Progenitor cell of endocrine pancreas (in vitro differentiated cells): Measurements from ENCODE around the gene PPP1R16B. TPM values are rescaled to one million over a fixed set of nuclear protein-coding genes. Genes with fewer than 3 reads are reported as not detected.
"Not testable (repeated sequence)": the region's sequence is repeated elsewhere in the genome, so short reads cannot be mapped to it uniquely, and the experiment has no call there.

Source experiments
- DNase-seq: peaks from one replicate; pipeline ENCODE4 v3.0.0; 2021; ENCODE audit warnings: low spot score; ENCODE audit not compliant: unreplicated experiment
- H3K27ac Mint-ChIP-seq: 2 replicates; pipeline ENCODE4 v1.8.0; 2021; ENCODE audit warnings: mild to moderate bottlenecking, moderate library complexity, mixed read lengths
- H3K27me3 Mint-ChIP-seq: 2 replicates; pipeline ENCODE4 v1.8.0; 2021; ENCODE audit warnings: mixed read lengths
- H3K36me3 Mint-ChIP-seq: 2 replicates; pipeline ENCODE4 v1.8.0; 2022; ENCODE audit warnings: mixed read lengths; ENCODE audit not compliant: insufficient read depth
- H3K4me1 Mint-ChIP-seq: 2 replicates; pipeline ENCODE4 v1.8.0; 2021; ENCODE audit warnings: low read depth, mixed read lengths
- H3K4me3 Mint-ChIP-seq: 2 replicates; pipeline ENCODE4 v1.8.0; 2021; ENCODE audit warnings: low read depth, mild to moderate bottlenecking, moderate library complexity, mixed read lengths
- H3K9me3 Mint-ChIP-seq: 2 replicates; pipeline ENCODE4 v1.8.0; 2021; ENCODE audit warnings: low read depth, mixed read lengths
- total RNA-seq: library from RNA; stranded (reverse); gene quantifications from 2 replicates; pipeline ENCODE4 v1.2.1, GENCODE V29; 2021
- TF ChIP-seq, protein P1 (sequence below): fragments of 200-600 bp; sonication (generic); IDR thresholded peaks from one replicate; pipeline ENCODE4 v1.5.0; 2021; ENCODE audit warnings: antibody characterized with exemption, mild to moderate bottlenecking; ENCODE audit not compliant: unreplicated experiment

PPP1R16B gene
- total RNA-seq, 1 donor from 2014 or later: not detected

DNA sequence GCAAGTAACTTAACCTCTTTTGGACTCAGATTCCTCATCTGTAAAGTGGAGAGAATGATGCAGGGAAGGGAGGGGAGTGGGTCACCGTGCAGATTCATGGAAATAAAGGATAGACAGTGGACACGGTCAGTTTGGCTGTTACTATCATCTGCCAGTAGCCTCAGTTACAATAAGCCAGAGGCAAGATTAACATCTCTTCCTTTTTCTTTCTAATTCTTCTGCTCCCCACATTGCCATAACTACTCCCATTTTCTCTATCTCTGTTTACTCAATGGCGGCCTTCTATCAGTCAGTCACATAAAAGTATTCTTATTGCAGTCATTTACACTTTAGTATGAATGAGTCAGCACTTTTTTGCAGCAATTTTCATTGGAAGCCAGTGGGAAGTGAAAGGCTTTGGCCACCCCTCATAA is 49.2 kb downstream of the PPP1R16B start:
- TF ChIP-seq, protein P1, sequence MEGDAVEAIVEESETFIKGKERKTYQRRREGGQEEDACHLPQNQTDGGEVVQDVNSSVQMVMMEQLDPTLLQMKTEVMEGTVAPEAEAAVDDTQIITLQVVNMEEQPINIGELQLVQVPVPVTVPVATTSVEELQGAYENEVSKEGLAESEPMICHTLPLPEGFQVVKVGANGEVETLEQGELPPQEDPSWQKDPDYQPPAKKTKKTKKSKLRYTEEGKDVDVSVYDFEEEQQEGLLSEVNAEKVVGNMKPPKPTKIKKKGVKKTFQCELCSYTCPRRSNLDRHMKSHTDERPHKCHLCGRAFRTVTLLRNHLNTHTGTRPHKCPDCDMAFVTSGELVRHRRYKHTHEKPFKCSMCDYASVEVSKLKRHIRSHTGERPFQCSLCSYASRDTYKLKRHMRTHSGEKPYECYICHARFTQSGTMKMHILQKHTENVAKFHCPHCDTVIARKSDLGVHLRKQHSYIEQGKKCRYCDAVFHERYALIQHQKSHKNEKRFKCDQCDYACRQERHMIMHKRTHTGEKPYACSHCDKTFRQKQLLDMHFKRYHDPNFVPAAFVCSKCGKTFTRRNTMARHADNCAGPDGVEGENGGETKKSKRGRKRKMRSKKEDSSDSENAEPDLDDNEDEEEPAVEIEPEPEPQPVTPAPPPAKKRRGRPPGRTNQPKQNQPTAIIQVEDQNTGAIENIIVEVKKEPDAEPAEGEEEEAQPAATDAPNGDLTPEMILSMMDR: no peak
- no peak overlapping the region for H3K27ac Mint-ChIP-seq
- H3K36me3 Mint-ChIP-seq: no peaks in the 10 kb centered on the region
- H3K9me3 Mint-ChIP-seq: no peaks in the 10 kb centered on the region
- peaks cover 3% of the 10 kb centered on the region for H3K27me3 Mint-ChIP-seq
- DNase-seq: no peak
- H3K4me1 Mint-ChIP-seq: no peaks in the 10 kb centered on the region
- no peak overlapping the region for H3K4me3 Mint-ChIP-seq

DNA sequence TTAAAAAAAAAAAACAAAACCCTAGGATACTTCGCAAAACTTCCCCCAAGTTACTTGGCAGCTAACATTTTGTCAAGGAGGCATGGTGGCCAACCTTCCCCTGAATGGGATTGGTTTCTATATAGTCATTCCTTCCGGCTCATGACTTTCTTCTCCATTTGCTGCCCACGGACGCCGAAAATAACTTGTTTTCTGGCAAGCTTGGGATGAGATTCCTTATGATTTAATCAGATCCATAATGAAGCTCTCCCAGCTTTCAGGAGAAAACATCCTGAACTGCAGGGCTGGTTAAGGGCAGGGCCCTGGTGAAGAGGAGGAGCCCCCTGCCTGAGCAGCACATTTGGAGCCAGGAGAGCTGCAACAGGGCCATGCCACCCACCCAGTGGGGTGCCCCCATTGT is 49.9 kb downstream of the PPP1R16B start:
- H3K27ac Mint-ChIP-seq: no peak overlapping the region
- no peaks in the 10 kb centered on the region for H3K4me1 Mint-ChIP-seq
- no peaks in the 10 kb centered on the region for H3K36me3 Mint-ChIP-seq
- DNase-seq: no peak
- H3K27me3 Mint-ChIP-seq: peaks cover 3% of the 10 kb centered on the region
- no peak overlapping the region for H3K4me3 Mint-ChIP-seq
- H3K9me3 Mint-ChIP-seq: no peaks in the 10 kb centered on the region
- TF ChIP-seq, protein P1: no peak

DNA sequence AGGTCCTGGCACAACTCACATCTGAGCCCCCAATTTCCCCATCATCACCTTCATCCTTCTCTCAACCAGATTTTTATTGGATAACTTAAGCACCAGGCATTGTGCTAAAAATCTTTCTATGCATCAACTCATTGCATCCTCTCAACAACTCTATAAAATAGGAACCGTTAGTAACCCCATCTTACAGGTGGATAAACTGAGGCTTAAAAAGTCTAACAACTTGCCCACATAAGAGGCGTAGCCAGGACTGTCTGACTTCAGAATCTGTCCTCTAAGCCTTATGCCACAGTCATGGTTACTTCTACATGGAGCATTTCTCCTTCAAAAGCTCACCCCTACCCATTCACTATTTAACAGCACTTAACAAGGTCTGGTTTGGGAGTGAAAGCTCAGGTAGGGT is 51.1 kb downstream of the PPP1R16B start:
- H3K36me3 Mint-ChIP-seq: no peaks in the 10 kb centered on the region
- DNase-seq: no peak
- H3K4me1 Mint-ChIP-seq: no peaks in the 10 kb centered on the region
- H3K27ac Mint-ChIP-seq: no peak overlapping the region
- no peak overlapping the region for H3K4me3 Mint-ChIP-seq
- no peaks in the 10 kb centered on the region for H3K9me3 Mint-ChIP-seq
- TF ChIP-seq, protein P1: no peak
- peaks cover 3% of the 10 kb centered on the region for H3K27me3 Mint-ChIP-seq

DNA sequence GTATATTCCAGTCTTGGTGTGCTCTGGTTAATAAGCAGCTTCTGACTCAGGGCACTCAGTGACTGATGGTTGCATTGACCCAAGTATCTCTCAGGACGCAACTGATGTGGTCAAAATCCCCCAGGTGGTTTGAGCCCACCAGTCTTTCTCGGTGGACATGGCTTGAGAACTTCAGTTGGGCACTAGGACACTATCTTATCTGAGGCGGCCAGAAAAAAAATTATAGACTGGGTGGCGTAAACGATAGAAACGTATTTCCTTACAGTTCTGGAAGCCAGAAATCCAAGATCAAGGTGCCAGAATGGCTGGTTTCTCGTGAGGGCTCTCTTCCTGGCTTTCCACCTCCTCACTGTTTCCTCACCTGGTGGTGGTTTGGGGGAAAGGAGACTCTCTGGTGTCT is 52.2 kb downstream of the PPP1R16B start:
- no peak overlapping the region for H3K27ac Mint-ChIP-seq
- H3K4me3 Mint-ChIP-seq: no peak overlapping the region
- peaks cover 3% of the 10 kb centered on the region for H3K27me3 Mint-ChIP-seq
- DNase-seq: no peak
- H3K36me3 Mint-ChIP-seq: no peaks in the 10 kb centered on the region
- TF ChIP-seq, protein P1: no peak
- no peaks in the 10 kb centered on the region for H3K4me1 Mint-ChIP-seq
- no peaks in the 10 kb centered on the region for H3K9me3 Mint-ChIP-seq

DNA sequence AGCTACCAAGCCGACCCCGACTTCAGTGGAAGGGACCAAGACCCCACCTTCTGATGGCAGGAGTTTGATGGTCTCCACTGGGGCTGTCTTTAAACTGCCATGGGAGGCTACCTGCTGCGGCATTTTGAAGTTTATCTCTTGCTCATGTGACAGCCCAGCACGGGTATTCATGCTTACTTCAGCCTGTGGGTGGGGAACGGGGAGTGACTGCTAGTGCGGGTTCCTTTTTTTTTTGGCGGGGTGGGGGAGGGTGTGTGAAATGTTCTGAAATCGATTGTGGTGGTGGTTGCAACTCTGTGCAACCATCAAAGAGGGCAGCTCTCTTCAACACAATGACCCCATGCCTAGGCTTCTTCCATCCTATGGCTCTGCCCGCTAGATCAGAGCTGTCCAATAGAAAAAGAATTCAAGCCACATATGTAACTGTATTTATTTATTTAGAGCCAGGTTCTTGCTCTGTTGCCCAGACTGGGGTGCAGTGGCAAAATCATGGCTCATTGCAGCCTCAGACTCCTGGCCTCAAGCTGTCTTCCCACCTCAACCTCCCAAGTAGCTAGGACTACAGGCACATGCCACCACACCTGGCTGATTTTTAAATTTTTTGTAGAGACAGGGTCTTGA is 53.7 kb downstream of the PPP1R16B start:
- H3K4me1 Mint-ChIP-seq: no peaks in the 10 kb centered on the region
- no peaks in the 10 kb centered on the region for H3K36me3 Mint-ChIP-seq
- DNase-seq: no peak
- H3K27me3 Mint-ChIP-seq: peaks cover 3% of the 10 kb centered on the region
- no peak overlapping the region for H3K4me3 Mint-ChIP-seq
- H3K27ac Mint-ChIP-seq: no peak overlapping the region
- TF ChIP-seq, protein P1: no peak
- H3K9me3 Mint-ChIP-seq: no peaks in the 10 kb centered on the region

DNA sequence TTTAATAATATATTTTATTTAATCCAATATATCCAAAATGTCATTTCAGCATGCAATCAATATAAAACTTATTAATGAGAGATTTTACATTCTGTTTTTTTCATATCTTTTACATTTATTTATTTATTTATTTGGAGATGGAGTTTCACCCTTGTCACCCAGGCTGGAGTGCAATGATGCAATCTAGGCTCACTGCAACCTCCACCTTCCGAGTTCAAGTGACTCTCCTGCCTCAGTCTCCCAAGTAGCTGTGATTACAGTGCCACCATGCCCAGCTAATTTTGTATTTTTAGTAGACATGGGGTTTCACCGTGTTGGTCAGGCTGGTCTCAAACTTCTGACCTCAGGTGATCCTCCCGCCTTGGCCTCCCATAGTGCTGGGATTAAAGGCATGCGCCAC is 54.4 kb downstream of the PPP1R16B start:
- not testable (repeated sequence) for H3K9me3 Mint-ChIP-seq, DNase-seq, H3K36me3 Mint-ChIP-seq, H3K27ac Mint-ChIP-seq, H3K4me1 Mint-ChIP-seq, H3K27me3 Mint-ChIP-seq, H3K4me3 Mint-ChIP-seq
